ENCODE measurements around the gene TNFRSF25. TPM values are rescaled to one million over a fixed set of nuclear protein-coding genes. Genes with fewer than 3 reads are reported as not detected.
"Not testable (repeated sequence)": the region's sequence is repeated elsewhere in the genome, so short reads cannot be mapped to it uniquely, and the experiment has no call there.

TNFRSF25 gene
- total and polyA plus RNA-seq, 2 of the 8 experiments (the other 6 are each of a cell fraction or from before 2014, with no cell fraction given) = 10.7 to 19.5 TPM

DNA sequence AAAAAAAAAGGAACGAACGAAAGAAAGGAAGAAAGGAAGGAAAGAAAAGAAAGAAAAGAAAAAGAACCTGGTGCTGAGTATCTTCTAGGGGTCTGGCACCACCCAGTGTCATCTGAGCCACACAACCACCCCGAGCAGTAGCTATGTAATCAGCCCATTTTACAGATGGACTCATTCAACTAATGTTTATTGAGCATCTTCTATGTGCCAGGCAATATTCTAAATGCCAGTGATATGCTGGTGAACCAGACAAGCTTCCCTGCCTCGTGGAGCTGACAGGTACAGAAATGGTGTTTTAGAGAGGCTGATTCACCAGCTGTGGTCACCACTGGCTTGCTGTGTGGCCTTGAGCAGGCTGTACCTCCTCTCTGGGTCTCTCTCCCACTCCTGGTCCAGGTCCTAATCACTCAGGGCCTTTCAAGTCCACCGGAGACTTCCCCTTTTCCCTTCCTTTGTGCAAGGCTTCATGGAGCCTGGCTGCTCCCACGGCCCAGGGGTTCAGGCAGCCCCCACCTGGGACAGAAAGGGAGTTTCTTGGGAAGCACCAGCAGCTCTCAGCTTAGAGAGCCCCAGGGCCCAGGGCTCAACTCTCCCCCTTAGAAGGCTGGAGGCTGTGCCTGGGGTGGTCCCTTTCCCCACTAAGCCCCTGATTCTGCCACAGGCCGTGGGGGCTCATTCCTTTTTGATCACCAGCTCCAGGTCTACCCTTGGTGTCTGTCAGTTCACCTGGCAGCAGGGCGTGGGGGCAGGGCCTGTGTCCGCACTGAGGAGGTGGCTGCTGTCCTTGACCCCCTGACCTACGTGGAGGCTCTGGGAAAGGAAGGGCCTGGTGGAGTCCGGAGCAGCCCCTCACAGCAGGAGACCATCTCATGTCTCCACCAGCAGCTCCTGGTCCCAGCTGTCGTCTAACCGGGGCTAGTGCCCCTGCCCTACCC lies 34.1 kb downstream of the TNFRSF25 start:
- not testable (repeated sequence) for DNase-seq (ENCODE audit: low read depth in 1 of 2, low spot score in 2 of 2); H2BK12ac ChIP-seq (ENCODE audit: low read depth, low read length); H3K56ac ChIP-seq (replicated peaks; ENCODE audit: insufficient read length, low read depth, low read length); H2BK15ac ChIP-seq (ENCODE audit: low read length); H2AK5ac ChIP-seq (ENCODE audit: low read depth, low read length); H2BK120ac ChIP-seq (replicated peaks; ENCODE audit: low read depth, low read length); H3K23me2 ChIP-seq (ENCODE audit: low read depth, low read length); H3K79me2 ChIP-seq (ENCODE audit: control insufficient read depth in 1 of 2, insufficient read depth in 2 of 2, low read length in 2 of 2); H3K14ac ChIP-seq (ENCODE audit: insufficient read length); H3K9ac ChIP-seq (replicated peaks in 1 of 4; ENCODE audit: extremely low read depth in 1 of 4, low read depth in 3 of 4, low read length in 3 of 4); H3K4me3 ChIP-seq (ENCODE audit: extremely low read depth in 1 of 4, insufficient read depth in 2 of 4, low read depth in 3 of 4, low read length in 4 of 4); H3K23ac ChIP-seq (ENCODE audit: insufficient read length); H4K5ac ChIP-seq (ENCODE audit: insufficient read length, low read depth, low read length); H3K9me3 ChIP-seq (ENCODE audit: insufficient read depth in 2 of 2, low read depth in 1 of 2, low read length in 1 of 2); H3K27me3 ChIP-seq (replicated peaks in 1 of 4; ENCODE audit: control insufficient read depth in 3 of 4, extremely low read depth in 1 of 4, insufficient read depth in 3 of 4, low read length in 3 of 4); H4K20me1 ChIP-seq (replicated peaks in 1 of 2; ENCODE audit: control insufficient read depth in 1 of 2, insufficient read depth in 2 of 2, low read length in 2 of 2); H3K36me3 ChIP-seq (ENCODE audit: control insufficient read depth in 2 of 4, insufficient read depth in 4 of 4, low read length in 3 of 4); H2BK5ac ChIP-seq (ENCODE audit: low read depth, low read length); H3K4me2 ChIP-seq (ENCODE audit: insufficient read depth in 1 of 2, low read depth in 2 of 2, low read length in 2 of 2); H3K18ac ChIP-seq (ENCODE audit: extremely low read depth, low read length); H3K27ac ChIP-seq (ENCODE audit: low read depth, low read length); H2AFZ ChIP-seq (ENCODE audit: low read length); H4K91ac ChIP-seq (replicated peaks; ENCODE audit: insufficient read length, low read length); H3K79me1 ChIP-seq (ENCODE audit: low read depth, low read length); H2BK20ac ChIP-seq (ENCODE audit: low read length); H3K4ac ChIP-seq (replicated peaks; ENCODE audit: insufficient read length, low read depth, low read length)
- ChIA-PET CTCF (ENCODE audit: partially characterized antibody) (interaction anchor here (0.9 to 18.8 kb wide), 7 partner anchors 9 to 227 kb away, joined by 3 to 321 read pairs (median 7); partner anchors contain the start of gene HES2), POLR2A (ENCODE audit: partially characterized antibody) (interaction anchor here (0.7 kb wide), 1 partner anchor 30 kb away, joined by 3 read pairs; no protein-coding TSS in a partner anchor)
- peak; percentile 79 for FAIRE-seq
- Histone ChIP-seq H3K4me1 (replicated peaks in 1 of 4; ENCODE audit: control insufficient read depth in 3 of 4, insufficient read depth in 4 of 4, low read length in 3 of 4) (peaks cover 0 to 11% (median 5%) of the 10 kb centered on the region in 4 experiments; a peak in 3 of 7 replicates), H4K8ac (ENCODE audit: extremely low read depth, insufficient read depth, low read length) (peak overlapping the region; percentile 25; the same call in 1 of the 2 replicates)
- 89% methylated on average over 9 of the region's 13 CpGs; no CpG with 5 or more reads in 1 of the 2 experiments for WGBS, 2 experiments (ENCODE audit: extremely low coverage in 1 of 2, insufficient coverage in 1 of 2, insufficient read length in 1 of 2, insufficient replicate concordance in 2 of 2, low coverage in 1 of 2, low lambda C conversion rate in 2 of 2, missing lambda C conversion rate in 1 of 2)

Data from H1 (cell line).